ENCODE data around the gene TFCP2L1.

DNA sequence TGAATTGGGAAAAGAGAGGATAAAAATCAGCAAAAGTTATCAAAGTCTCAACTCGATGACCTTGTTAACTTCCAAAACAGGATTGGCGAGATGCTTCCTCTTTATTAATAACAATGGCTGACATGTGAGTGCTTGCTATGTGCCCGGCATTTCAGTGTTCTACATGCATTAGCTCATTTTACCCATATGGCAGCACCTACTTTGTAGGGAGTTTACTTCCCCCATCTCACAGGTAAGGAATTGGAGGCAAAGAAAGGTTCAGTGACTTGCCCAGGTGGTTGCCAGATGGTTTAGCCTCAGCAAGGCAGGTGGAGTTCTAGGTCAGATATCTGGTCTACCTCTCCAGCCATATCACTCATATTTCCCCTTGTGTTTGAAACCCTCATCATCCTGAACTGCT is 12.4 kb downstream of the TFCP2L1 start:
- TF ChIP-seq EZH2 (IDR thresholded peaks at IDR 0.05; ENCODE audit: insufficient read depth, low read length): no peak
- TF ChIP-seq, protein P1, sequence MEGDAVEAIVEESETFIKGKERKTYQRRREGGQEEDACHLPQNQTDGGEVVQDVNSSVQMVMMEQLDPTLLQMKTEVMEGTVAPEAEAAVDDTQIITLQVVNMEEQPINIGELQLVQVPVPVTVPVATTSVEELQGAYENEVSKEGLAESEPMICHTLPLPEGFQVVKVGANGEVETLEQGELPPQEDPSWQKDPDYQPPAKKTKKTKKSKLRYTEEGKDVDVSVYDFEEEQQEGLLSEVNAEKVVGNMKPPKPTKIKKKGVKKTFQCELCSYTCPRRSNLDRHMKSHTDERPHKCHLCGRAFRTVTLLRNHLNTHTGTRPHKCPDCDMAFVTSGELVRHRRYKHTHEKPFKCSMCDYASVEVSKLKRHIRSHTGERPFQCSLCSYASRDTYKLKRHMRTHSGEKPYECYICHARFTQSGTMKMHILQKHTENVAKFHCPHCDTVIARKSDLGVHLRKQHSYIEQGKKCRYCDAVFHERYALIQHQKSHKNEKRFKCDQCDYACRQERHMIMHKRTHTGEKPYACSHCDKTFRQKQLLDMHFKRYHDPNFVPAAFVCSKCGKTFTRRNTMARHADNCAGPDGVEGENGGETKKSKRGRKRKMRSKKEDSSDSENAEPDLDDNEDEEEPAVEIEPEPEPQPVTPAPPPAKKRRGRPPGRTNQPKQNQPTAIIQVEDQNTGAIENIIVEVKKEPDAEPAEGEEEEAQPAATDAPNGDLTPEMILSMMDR (IDR thresholded peaks at IDR 0.05; ENCODE audit: insufficient read depth, low read depth, low read length): no peak
